HEK293 (cell line): ENCODE results near the gene OLA1.

ENCODE experiments used
- CTCF ChIA-PET: fragments of 350-600 bp; formaldehyde crosslinking; extraction: SDS; loops from one replicate; lab custom pipeline; 2021; ENCODE audit warnings: antibody characterized with exemption; lab: Yijun Ruan, JAX
- POLR2A ChIA-PET: fragments of 300-600 bp; formaldehyde crosslinking; extraction: SDS; loops from one replicate; lab custom pipeline; 2020; ENCODE audit warnings: antibody characterized with exemption, inconsistent platforms; lab: Yijun Ruan, JAX
- H3K27ac ChIP-seq: fragments of 200-500 bp; sonication (Bioruptor generic); 2 replicates; pipeline ENCODE4 v1.5.1; 2014; ENCODE audit warnings: low read depth, low read length, control low read depth, inconsistent platforms; ENCODE audit errors: extremely low read depth
- H3K36me3 ChIP-seq, 2 experiments: fragments of 200-500 bp in 1 of 2; sonication (Bioruptor generic) in 1 of 2; 1 replicate in 1 of 2; 2 replicates in 1 of 2; pipeline ENCODE4 v1.5.1; 2014 to 2017; ENCODE audit warnings: inconsistent platforms in 2 of 2, low read length in 2 of 2; ENCODE audit not compliant: control insufficient read depth in 2 of 2, insufficient read depth in 1 of 2
- H3K4me1 ChIP-seq: fragments of 200-500 bp; sonication (Bioruptor generic); 2 replicates; pipeline ENCODE4 v1.5.1; 2014; ENCODE audit warnings: mild to moderate bottlenecking, low read length, inconsistent platforms; ENCODE audit not compliant: control insufficient read depth, insufficient read depth
- H3K4me3 ChIP-seq: 2 replicates; pipeline ENCODE4 v1.5.1; 2011; ENCODE audit warnings: low read depth, mild to moderate bottlenecking, control low read depth, low read length, moderate library complexity
- H3K9me3 ChIP-seq: fragments of 200-500 bp; sonication (Bioruptor generic); 2 replicates; pipeline ENCODE4 v1.5.1; 2014; ENCODE audit warnings: low read depth, low read length, inconsistent platforms; ENCODE audit not compliant: control insufficient read depth, insufficient read depth
- KLF8 ChIP-seq: fragments of 450-650 bp; formaldehyde crosslinking; IDR thresholded peaks from 2 replicates; pipeline ENCODE4 v1.5.1; 2016; ENCODE audit warnings: missing biosample characterization, missing genetic modification characterization
- MEIS1 ChIP-seq: sonication (generic); formaldehyde crosslinking; IDR thresholded peaks from 2 replicates; pipeline ENCODE4 v1.8.1; 2022; ENCODE audit warnings: missing genetic modification reagents, mild to moderate bottlenecking, borderline replicate concordance
- PRDM6 ChIP-seq: fragments of 450-650 bp; formaldehyde crosslinking; IDR thresholded peaks from 2 replicates; pipeline ENCODE4 v1.5.1; 2017; ENCODE audit warnings: missing biosample characterization, missing genetic modification characterization
- TRIM28 ChIP-seq: IDR thresholded peaks from 2 replicates; pipeline ENCODE4 v1.6.1; 2011; ENCODE audit warnings: low read length, control low read depth, borderline replicate concordance
- ZBTB20 ChIP-seq: fragments of 450-650 bp; formaldehyde crosslinking; IDR thresholded peaks from 2 replicates; pipeline ENCODE4 v1.5.1; 2016; ENCODE audit warnings: missing biosample characterization, missing genetic modification characterization
- ZEB2 ChIP-seq: fragments of 450-650 bp; formaldehyde crosslinking; IDR thresholded peaks from 2 replicates; pipeline ENCODE4 v1.5.1; 2016; ENCODE audit warnings: missing biosample characterization, missing genetic modification characterization
- ZNF121 ChIP-seq: fragments of 450-650 bp; formaldehyde crosslinking; IDR thresholded peaks from 2 replicates; pipeline ENCODE4 v1.5.1; 2016; ENCODE audit warnings: missing biosample characterization, missing genetic modification characterization
- ZNF146 ChIP-seq: fragments of 450-650 bp; formaldehyde crosslinking; IDR thresholded peaks from 2 replicates; pipeline ENCODE4 v1.5.1; 2016; ENCODE audit warnings: missing biosample characterization, missing genetic modification characterization
- ZNF184 ChIP-seq: fragments of 450-650 bp; IDR thresholded peaks from 2 replicates; pipeline ENCODE4 v1.5.1; 2018; ENCODE audit warnings: missing biosample characterization, mild to moderate bottlenecking, missing genetic modification characterization
- ZNF239 ChIP-seq: fragments of 450-650 bp; formaldehyde crosslinking; IDR thresholded peaks from 2 replicates; pipeline ENCODE4 v1.5.1; 2016; ENCODE audit warnings: missing biosample characterization, missing genetic modification characterization
- ZNF394 ChIP-seq: fragments of 450-650 bp; formaldehyde crosslinking; IDR thresholded peaks from 2 replicates; pipeline ENCODE4 v1.5.1; 2016; ENCODE audit warnings: missing biosample characterization, missing genetic modification characterization, mild to moderate bottlenecking, moderate library complexity, borderline replicate concordance
- ZNF426 ChIP-seq: fragments of 450-650 bp; formaldehyde crosslinking; IDR thresholded peaks from 2 replicates; pipeline ENCODE4 v1.5.1; 2017; ENCODE audit warnings: missing biosample characterization, missing genetic modification characterization, mild to moderate bottlenecking, inconsistent platforms, moderate library complexity
- ZNF433 ChIP-seq: fragments of 450-650 bp; formaldehyde crosslinking; IDR thresholded peaks from 2 replicates; pipeline ENCODE4 v1.5.1; 2016; ENCODE audit warnings: missing biosample characterization, missing genetic modification characterization, low read depth
- ZNF473 ChIP-seq: fragments of 450-650 bp; formaldehyde crosslinking; IDR thresholded peaks from 2 replicates; pipeline ENCODE4 v1.5.1; 2017; ENCODE audit warnings: missing biosample characterization, missing genetic modification characterization
- ZNF610 ChIP-seq: fragments of 450-650 bp; formaldehyde crosslinking; IDR thresholded peaks from 2 replicates; pipeline ENCODE4 v1.5.1; 2016; ENCODE audit warnings: missing biosample characterization, missing genetic modification characterization, borderline replicate concordance
- ZNF621 ChIP-seq: fragments of 450-650 bp; formaldehyde crosslinking; IDR thresholded peaks from 2 replicates; pipeline ENCODE4 v1.5.1; 2017; ENCODE audit warnings: missing biosample characterization, missing genetic modification characterization
- ZNF624 ChIP-seq: fragments of 450-650 bp; formaldehyde crosslinking; IDR thresholded peaks from 2 replicates; pipeline ENCODE4 v1.5.1; 2017; ENCODE audit warnings: missing biosample characterization, missing genetic modification characterization
- ZNF654 ChIP-seq: fragments of 450-650 bp; formaldehyde crosslinking; IDR thresholded peaks from 2 replicates; pipeline ENCODE4 v1.5.1; 2016; ENCODE audit warnings: low read depth, missing biosample characterization, missing genetic modification characterization
- ZNF658 ChIP-seq: fragments of 450-650 bp; formaldehyde crosslinking; IDR thresholded peaks from 2 replicates; pipeline ENCODE4; 2016; ENCODE audit warnings: missing biosample characterization, missing genetic modification characterization
- ZNF791 ChIP-seq: fragments of 450-650 bp; formaldehyde crosslinking; IDR thresholded peaks from 2 replicates; pipeline ENCODE4 v1.5.1; 2016; ENCODE audit warnings: missing biosample characterization, missing genetic modification characterization
- ZNF837 ChIP-seq: fragments of 450-650 bp; formaldehyde crosslinking; IDR thresholded peaks from 2 replicates; pipeline ENCODE4 v1.5.1; 2016; ENCODE audit warnings: missing biosample characterization, missing genetic modification characterization
- ZSCAN30 ChIP-seq: fragments of 450-650 bp; IDR thresholded peaks from 2 replicates; pipeline ENCODE4 v1.5.1; 2018; ENCODE audit warnings: missing biosample characterization, mild to moderate bottlenecking, missing genetic modification characterization, moderate library complexity
- TF ChIP-seq, protein P1 (sequence below): fragments of 450-650 bp; formaldehyde crosslinking; IDR thresholded peaks from 2 replicates; pipeline ENCODE4 v1.5.1; 2016; ENCODE audit warnings: missing biosample characterization, missing genetic modification characterization
- TF ChIP-seq, protein P2 (sequence below): fragments of 450-650 bp; formaldehyde crosslinking; IDR thresholded peaks from 2 replicates; pipeline ENCODE4 v1.5.1; 2017; ENCODE audit warnings: missing biosample characterization, missing genetic modification characterization

OLA1 gene

DNA sequence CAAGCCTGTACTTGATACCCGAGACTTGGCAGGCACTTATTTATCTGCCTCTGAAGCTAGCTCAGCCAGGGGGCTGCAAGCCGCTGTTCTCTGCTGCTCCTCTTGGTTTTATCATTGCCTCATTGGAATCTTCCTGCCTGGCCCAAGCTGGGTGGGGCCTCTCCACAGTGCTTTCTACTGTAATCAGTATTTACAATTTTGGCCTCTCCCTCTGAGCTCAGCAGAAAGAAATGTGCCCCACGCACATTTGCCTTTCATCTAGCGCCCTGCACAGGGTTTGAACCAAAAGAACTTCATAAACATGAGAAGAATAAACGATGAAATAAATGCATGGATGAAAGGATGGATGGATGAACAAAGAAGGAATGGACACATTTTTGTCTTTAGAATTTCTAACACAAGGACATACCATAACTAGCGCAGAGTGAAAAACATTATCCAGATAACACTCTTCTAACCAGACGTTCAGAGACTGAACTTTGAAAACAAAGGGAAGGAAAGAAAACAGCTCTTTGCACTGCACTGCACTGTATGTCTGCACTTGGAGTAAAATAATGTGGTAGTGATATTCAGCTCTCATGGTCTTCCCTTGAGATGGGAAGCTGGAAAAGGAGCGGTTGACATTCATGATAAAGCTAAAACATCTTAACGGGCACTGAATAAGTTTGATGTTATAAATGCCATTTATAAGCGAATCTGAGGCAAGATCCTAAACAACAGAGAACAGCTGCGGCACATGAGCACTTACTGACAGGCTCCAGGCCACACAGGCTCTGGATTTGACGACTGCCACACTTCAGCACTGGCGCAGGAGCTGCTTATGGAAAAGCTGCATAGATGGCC, 196.4 kb downstream of the OLA1 start (continued):
- TF ChIP-seq, protein P1, sequence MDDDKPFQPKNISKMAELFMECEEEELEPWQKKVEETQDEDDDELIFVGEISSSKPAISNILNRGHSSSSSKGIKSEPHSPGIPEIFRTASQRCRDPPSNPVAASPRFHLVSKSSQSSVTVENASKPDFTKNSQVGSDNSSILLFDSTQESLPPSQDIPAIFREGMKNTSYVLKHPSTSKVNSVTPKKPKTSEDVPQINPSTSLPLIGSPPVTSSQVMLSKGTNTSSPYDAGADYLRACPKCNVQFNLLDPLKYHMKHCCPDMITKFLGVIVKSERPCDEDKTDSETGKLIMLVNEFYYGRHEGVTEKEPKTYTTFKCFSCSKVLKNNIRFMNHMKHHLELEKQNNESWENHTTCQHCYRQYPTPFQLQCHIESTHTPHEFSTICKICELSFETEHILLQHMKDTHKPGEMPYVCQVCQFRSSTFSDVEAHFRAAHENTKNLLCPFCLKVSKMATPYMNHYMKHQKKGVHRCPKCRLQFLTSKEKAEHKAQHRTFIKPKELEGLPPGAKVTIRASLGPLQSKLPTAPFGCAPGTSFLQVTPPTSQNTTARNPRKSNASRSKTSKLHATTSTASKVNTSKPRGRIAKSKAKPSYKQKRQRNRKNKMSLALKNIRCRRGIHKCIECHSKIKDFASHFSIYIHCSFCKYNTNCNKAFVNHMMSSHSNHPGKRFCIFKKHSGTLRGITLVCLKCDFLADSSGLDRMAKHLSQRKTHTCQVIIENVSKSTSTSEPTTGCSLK (tag by site-specific recombination) = no peak
- TF ChIP-seq ZNF837 (tag by site-specific recombination) (no peak), ZNF146 (tag by site-specific recombination) (no peak), ZNF433 (tag by site-specific recombination) (no peak), ZNF610 (no peak), ZNF658 (no peak), ZEB2 (0 out of 2 replicates have a peak, but pooled peaks have one; percentile 28), ZSCAN30 (tag by site-specific recombination) (no peak)

GRCh38 chr2:174051068-174051467, 197.3 kb downstream of the OLA1 start:
- POLR2A ChIA-PET = interaction anchor here (0.6 to 1.0 kb wide), 2 partner anchors 66 to 197 kb away, joined by 3 read pairs; partner anchors contain the start of gene OLA1
- H3K4me1 ChIP-seq = no peaks in the 10 kb centered on the region
- CTCF ChIA-PET = interaction anchor here (0.7 to 2.0 kb wide), 3 partner anchors 11 to 45 kb away, joined by 3 to 8 read pairs (median 5); no protein-coding TSS in a partner anchor
- H3K36me3 ChIP-seq = no peaks in the 10 kb centered on the region
- H3K4me3 ChIP-seq = no peak overlapping the region
- no peaks in the 10 kb centered on the region for H3K9me3 ChIP-seq
- H3K27ac ChIP-seq = no peak overlapping the region
- no peak for TF ChIP-seq ZNF837 (tag by site-specific recombination)
- no peak for TF ChIP-seq PRDM6
- TF ChIP-seq ZNF426 = no peak
- TF ChIP-seq ZBTB20 (tag by site-specific recombination) = no peak
- no peak for TF ChIP-seq ZNF654 (tag by site-specific recombination)
- no peak for TF ChIP-seq MEIS1
- TF ChIP-seq ZNF624 (tag by site-specific recombination) = no peak

GRCh38 chr2:174049895-174050294, 198.4 kb downstream of the OLA1 start:
- no peaks in the 10 kb centered on the region for H3K36me3 ChIP-seq
- TF ChIP-seq, protein P2, sequence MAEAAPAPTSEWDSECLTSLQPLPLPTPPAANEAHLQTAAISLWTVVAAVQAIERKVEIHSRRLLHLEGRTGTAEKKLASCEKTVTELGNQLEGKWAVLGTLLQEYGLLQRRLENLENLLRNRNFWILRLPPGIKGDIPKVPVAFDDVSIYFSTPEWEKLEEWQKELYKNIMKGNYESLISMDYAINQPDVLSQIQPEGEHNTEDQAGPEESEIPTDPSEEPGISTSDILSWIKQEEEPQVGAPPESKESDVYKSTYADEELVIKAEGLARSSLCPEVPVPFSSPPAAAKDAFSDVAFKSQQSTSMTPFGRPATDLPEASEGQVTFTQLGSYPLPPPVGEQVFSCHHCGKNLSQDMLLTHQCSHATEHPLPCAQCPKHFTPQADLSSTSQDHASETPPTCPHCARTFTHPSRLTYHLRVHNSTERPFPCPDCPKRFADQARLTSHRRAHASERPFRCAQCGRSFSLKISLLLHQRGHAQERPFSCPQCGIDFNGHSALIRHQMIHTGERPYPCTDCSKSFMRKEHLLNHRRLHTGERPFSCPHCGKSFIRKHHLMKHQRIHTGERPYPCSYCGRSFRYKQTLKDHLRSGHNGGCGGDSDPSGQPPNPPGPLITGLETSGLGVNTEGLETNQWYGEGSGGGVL (tag by site-specific recombination) = no peak
- TF ChIP-seq ZNF473 (tag by site-specific recombination) = no peak
- no peak for TF ChIP-seq KLF8
- no peak for TF ChIP-seq ZNF239
- no peak for TF ChIP-seq ZNF121
- no peak for TF ChIP-seq ZNF394 (tag by site-specific recombination)
- no peak for TF ChIP-seq TRIM28
- no peak for TF ChIP-seq ZNF621 (tag by site-specific recombination)
- TF ChIP-seq ZNF184 (tag by site-specific recombination) = no peak
- no peak for TF ChIP-seq ZNF791 (tag by site-specific recombination)
- no peak for TF ChIP-seq ZNF433 (tag by site-specific recombination)
- TF ChIP-seq, all 188 proteins: peak for 0
- Histone ChIP-seq H3K4me1 (no peaks in the 10 kb centered on the region), H3K27ac (no peak overlapping the region), H3K4me3 (no peak overlapping the region), H3K9me3 (no peaks in the 10 kb centered on the region)
- ChIA-PET CTCF (interaction anchor here (0.6 to 0.9 kb wide), 2 partner anchors 39 to 291 kb away, joined by 3 read pairs; no protein-coding TSS in a partner anchor), POLR2A (no interaction called here)
